SKM-1 (cell line): ENCODE data around the gene L3MBTL2.
"Not testable (repeated sequence)": the region's sequence is repeated elsewhere in the genome, so short reads cannot be mapped to it uniquely, and the experiment has no call there.

Experiments
- DNase-seq: peaks from one replicate; lab custom pipeline; 2025; ENCODE audit not compliant: unreplicated experiment; lab: John Stamatoyannopoulos, UW

The L3MBTL2 gene

GRCh38 chr22:41240377-41241132 is 35.4 kb downstream of the L3MBTL2 start, which contains the start of gene CHADL:
TSS of gene CHADL (minus strand) at chr22:41240931. CDS start at chr22:41240881, 50 bp downstream.
- no peak for DNase-seq

- DNase-seq, result no peak
Measured at GRCh38 chr22:41241133-41241676, 36.1 kb downstream of the L3MBTL2 start.

- no peak for DNase-seq
Measured at GRCh38 chr22:41242396-41243117, 37.4 kb downstream of the L3MBTL2 start.

GRCh38 chr22:41243361-41243760 is 38.2 kb downstream of the L3MBTL2 start:
- no peak for DNase-seq

GRCh38 chr22:41245917-41246499 is 40.9 kb downstream of the L3MBTL2 start:
- DNase-seq, result no peak

GRCh38 chr22:41247703-41248102 is 42.6 kb downstream of the L3MBTL2 start:
- no peak for DNase-seq

GRCh38 chr22:41248314-41248713 is 43.2 kb downstream of the L3MBTL2 start:
- no peak for DNase-seq

- DNase-seq, result no peak
Measured at GRCh38 chr22:41248758-41249157, 43.6 kb downstream of the L3MBTL2 start.

- no peak for DNase-seq
Measured at GRCh38 chr22:41249442-41249841, 44.3 kb downstream of the L3MBTL2 start.

- DNase-seq, result no peak
Measured at GRCh38 chr22:41250127-41250526, 45.0 kb downstream of the L3MBTL2 start.

GRCh38 chr22:41252365-41252764 is 47.3 kb downstream of the L3MBTL2 start:
- no peak for DNase-seq

- no peak for DNase-seq
Measured at GRCh38 chr22:41254230-41254629, 49.1 kb downstream of the L3MBTL2 start.

- DNase-seq, result no peak
Measured at GRCh38 chr22:41256254-41257253, 51.4 kb downstream of the L3MBTL2 start.

GRCh38 chr22:41257696-41258095 is 52.6 kb downstream of the L3MBTL2 start:
- DNase-seq, result no peak

GRCh38 chr22:41259756-41260155 is 54.6 kb downstream of the L3MBTL2 start:
- DNase-seq, result not testable (repeated sequence)

GRCh38 chr22:41260871-41261270 is 55.8 kb downstream of the L3MBTL2 start:
- no peak for DNase-seq

GRCh38 chr22:41261541-41262249 is 56.6 kb downstream of the L3MBTL2 start:
- no peak for DNase-seq

- no peak for DNase-seq
Measured at GRCh38 chr22:41262250-41262765, 57.2 kb downstream of the L3MBTL2 start.

GRCh38 chr22:41263704-41264103 is 58.6 kb downstream of the L3MBTL2 start:
- DNase-seq, result no peak
